NCI-H69 (cell line): ENCODE data around the gene MYRIP.
A peak's percentile ranks its signal among the peaks of the same experiment; 100 is the strongest.
"Not testable (repeated sequence)": the region's sequence is repeated elsewhere in the genome, so short reads cannot be mapped to it uniquely, and the experiment has no call there.

Source experiments
- DNase-seq: peaks from one replicate; lab custom pipeline; 2025; lab: John Stamatoyannopoulos, UW

The MYRIP gene

DNA sequence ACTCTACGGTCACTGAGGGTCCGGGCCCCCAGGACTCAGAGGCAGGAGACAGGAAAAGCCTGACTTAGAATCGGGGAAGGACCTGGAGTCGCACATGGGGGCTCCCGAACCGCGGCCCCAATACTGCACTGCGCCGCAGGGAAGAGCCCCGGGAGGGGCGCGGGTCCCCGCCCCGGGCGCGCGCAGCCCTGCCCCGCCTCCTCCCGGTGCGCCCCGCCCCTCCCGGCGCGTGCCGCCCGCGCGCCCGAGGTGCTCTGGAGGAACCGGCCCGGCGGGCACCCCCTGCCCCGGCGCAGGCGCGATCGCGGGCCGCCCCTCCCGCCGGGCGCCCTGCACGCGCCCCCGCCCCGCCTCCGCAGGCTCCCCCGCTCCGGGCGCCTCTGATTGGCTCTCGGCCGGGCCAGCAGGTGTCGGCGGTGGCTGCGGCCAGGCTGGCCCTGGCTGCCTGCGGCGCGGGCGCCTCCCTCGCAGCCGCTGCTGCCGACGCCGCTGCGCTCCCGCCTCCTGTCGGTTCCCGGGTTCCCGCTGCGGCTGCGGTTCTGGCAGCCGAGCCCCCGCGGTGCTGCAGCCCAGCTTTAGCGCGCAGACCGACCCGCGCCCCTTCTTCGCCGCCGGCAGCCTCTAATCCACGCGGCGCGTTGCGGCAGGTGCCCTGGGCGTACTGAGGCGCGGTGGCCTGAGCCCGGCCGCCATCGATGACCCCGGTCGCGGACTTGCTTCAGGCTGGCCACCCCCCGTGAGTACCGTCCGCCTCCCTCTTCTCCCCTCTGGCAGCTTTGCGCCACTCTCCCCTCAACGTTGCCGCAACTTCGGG is at the start of gene MYRIP:
TSS of gene MYRIP (plus strand) at position 429 of the 814 bp plus-strand sequence. CDS start 91,208 bp downstream, outside the sequence.
- peak; percentile 94 for DNase-seq

DNA sequence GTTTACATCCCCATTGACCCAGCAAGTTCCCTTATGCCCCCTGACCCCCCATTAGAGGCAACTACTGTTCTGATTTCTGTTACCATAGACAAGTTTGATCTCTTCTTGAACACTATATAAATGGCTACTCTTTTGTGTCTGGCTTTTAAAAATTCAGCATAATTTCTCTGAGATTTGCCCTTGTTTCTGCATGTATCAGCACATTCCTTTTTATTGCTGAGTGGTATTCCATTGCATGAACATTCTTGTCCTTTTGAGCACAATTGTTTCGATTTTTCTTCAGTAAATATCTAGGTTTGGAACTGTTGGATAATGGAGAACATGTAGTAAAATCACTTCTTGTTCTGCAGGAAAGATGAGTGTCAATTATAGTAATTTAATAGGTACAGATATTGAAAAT is 49.1 kb upstream of the MYRIP start:
- no peak for DNase-seq

DNA sequence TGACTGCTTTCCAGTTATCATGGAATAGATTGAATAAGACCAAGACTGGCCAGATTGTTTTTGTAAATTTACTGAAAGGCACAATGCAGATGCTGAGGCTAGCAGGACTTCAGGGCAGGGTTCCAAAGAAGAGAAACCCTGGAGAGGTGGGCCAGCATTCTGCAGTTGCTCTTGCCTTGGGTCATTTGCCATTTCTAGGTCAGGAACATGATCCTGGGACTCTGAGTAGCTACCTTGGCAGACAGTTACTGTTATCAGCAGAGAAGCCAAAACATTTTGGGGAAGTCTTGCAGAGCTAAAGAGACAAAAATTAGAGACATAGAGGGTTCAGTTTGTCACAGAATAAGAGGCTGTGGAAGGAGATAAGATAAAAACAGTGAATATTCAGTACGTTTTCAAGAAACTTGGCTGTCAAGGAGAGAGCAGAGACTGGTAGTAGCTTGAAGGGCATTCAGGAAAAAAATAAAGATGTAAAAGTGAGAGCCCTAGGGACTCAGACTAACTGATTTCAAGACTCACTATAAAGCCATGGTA is 46.8 kb upstream of the MYRIP start:
- no peak for DNase-seq

DNA sequence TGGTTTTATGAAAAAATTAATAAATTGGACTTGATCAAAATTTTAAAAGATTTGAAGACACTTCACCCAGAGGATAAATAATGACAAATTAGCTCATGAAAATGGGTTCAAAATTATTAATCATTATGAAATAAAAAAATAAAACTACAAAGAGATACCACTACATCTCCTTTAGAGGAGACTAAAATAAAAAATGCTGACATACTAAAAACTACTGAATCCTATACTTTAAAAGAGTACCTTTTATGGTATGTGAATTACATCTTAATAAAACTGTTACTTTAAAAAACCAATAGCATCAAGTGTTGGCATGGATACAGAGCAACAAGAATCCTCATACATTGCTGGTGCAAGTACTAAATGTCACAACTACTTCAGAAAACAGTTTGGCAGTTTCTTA is 46.0 kb upstream of the MYRIP start:
- DNase-seq, result no peak

DNA sequence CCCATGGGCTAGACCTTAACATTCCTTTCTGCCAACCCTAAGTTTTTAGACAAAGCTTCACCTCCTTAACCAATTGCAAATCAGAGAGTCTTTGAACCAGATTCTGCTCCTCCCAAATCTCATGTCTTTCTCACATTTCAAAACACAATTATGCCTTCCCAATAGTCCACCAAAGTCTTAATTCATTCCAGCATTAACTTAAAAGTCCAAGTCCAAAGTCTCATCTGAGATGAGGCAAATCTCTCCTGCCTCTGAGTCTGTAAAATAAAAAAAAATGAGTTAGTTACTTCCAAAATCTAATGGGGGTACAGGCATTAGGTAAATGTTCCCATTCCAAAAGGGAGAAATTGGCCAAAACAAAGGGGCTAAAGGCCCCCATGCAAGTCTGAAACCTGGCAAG is 43.8 kb upstream of the MYRIP start:
- DNase-seq, result no peak

DNA sequence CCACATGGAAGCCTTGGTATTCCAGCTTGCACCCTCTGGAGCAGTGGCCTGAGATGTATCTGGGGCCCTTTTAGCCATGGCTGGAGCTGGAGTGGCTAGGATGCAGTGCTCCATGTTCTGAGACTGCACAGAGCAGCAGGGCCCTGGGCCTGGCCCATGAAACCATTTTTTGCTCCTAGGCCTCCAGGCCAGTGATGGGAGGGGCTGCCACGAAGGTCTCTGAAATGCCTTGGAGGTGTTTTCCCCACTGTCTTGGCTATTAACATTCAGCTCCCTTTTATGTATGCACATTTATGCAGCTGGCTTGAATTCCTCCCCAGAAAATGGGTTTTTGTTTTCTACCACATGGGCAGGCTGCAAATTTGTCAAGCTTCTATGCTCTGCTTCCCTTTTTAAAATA is 43.0 kb upstream of the MYRIP start:
- DNase-seq, result no peak

DNA sequence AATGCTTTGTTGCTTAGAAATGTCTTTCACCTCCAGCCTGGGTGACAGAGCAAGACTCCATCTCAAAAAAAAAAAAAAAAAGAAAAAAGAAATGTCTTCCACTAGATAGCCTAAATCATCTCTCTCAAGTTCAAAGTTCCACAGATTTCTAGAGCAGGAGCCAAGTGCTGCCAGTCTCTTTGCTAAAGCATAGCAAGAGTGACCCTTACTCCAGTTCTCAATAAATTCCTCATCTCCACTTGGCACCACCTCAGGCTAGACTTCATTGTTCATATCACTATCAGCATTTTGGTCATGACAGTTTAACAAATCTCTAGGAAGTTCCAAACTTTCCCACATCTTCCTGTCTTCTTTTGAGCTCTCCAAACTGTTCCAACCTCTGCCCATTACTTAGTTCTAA is 42.5 kb upstream of the MYRIP start:
- DNase-seq, result not testable (repeated sequence)

DNA sequence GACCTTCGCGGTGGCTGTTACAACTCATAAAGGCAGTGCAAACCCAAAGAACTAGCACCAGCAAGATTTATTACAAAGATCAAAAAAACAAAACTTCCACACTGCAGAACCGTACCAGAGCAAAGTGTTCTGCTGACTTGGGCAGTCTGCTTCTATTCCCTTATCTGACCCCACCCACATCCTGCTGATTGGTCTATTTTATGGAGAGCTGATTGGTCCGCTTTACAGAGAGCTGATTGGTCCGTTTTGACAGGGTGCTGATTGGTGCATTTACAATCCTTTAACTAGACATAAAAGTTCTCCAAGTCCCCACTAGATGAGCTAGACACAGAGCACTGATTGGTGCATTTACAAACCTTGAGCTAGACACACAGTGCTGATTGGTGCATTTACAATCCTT is 31.2 kb upstream of the MYRIP start:
- not testable (repeated sequence) for DNase-seq

DNA sequence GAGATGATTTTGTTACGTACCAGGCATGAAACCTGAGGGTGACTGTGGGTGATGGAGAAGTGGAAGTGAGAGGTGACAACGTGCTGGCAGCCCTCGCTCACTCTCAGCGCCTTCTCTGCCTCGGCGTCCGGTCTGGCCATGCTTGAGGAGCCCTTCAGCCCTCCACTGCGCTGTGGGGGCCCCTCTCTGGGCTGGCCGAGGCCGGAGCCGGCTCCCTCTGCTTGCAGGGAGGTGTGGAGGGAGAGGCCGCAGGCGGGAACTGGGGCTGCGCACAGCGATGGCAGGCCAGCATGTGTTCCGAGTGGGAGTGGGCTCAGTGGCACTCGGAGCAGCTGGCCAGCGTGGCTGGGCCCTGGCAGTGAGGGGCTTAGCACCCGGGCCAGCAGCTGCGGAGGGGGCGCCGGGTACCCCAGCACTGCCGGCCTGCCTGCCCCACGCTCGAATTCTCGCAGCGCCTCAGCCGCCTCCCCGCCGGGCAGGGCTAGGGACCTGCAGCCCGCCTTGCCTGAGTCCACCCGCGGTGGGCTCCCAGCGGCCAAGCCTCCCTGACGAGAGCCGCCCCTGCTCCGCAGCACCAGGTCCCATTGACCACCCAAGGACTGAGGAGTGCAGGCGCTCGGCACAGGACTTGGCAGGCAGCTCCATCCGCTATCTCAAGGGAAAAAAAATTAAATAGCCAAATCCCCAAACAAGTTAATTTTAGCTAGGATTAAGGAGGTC is 29.7 kb upstream of the MYRIP start:
- DNase-seq, result no peak

DNA sequence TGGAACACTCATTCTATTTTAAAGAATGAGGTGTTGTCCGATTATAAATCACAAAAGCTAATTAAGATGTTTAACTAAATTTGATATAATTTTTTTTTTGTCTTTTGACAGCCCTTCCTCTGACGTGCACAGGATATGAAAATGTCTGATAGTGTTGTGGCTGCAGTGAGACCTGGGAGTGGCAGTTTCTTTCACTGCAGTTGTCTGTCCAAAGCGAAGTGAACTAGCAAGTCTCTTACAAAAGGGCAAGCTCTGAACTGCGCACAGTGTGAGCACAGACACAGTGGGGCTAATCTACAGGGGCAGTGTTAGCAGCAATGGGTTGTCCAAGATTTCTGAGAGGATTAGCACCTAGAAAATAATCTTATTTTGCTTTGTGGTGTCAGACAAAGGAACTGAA is 29.1 kb upstream of the MYRIP start:
- DNase-seq, result no peak

DNA sequence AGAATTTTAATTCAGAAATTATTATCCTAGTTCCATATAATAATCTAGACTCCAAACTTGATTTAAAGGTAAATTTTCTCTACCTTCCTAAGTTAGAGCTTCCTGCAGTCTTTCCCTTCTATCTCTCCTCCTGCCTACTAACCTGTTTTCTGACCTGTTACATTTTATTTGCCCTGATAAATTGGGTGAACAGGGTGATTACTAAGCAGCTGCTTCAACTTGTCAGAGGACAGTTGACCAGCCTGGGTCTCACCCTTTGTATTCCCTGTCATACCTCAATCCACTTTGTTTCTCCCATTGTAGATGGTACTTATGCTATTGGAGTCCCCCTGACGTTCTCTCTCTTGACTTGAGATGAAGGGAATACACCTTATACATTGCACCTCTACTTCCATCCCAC is 28.4 kb upstream of the MYRIP start:
- DNase-seq, result no peak

DNA sequence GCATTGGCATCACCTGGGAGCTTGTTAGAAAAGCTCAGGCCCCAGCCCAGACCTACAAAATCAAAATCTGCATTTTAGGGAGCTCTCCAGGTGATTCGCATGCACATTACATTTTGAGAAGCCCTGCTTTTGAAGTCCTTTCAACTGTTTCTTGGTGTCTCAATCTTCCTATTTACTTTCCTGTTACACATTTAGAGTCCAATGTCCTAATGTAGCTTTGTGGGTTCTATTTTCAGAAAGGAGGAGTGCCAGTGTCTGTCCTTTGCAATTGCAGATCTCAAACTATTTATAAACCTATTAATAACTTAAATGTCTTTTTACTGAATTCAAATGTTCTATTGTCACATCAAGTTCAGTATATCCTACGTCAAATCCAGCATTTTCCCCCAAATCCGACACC is 27.8 kb upstream of the MYRIP start:
- DNase-seq, result no peak

DNA sequence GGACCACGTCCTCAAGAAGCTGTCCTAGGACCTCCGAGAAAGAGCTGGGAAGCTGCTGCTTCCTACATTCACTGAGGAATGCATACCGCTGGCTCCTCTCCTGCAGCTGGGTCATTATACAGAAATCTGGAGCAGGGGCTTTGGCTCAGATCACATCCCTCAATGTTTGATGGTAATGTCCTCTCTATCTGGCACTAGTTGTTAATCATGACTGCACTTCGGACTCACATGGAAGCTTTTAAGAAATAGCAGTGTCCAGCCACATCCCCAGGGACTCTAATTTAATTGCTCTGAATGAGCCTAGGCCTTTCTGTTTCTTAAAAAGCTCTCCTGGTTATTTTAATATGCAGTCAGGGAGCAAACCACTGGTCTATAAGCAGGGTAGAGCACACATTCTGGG is 25.7 kb upstream of the MYRIP start:
- peak; percentile 62 for DNase-seq

DNA sequence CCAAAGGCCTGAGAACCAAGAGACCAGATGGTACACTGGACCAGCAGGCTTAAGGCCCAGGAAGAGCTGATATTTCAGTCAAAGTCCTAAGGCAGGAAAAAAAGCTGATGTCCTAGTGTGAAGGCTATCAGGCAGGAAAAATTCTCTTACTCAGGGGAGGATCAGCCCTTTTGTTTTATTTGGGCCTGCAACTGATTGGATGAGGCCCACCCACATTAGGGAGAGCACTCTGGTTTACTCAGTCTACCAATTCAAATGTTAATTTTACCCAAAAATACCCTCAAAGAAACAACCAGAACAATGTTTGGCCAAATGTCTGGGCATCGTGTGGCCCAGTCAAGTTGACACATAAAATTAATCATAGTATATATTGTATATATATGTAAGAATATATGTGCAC is 24.5 kb upstream of the MYRIP start:
- DNase-seq, result no peak

DNA sequence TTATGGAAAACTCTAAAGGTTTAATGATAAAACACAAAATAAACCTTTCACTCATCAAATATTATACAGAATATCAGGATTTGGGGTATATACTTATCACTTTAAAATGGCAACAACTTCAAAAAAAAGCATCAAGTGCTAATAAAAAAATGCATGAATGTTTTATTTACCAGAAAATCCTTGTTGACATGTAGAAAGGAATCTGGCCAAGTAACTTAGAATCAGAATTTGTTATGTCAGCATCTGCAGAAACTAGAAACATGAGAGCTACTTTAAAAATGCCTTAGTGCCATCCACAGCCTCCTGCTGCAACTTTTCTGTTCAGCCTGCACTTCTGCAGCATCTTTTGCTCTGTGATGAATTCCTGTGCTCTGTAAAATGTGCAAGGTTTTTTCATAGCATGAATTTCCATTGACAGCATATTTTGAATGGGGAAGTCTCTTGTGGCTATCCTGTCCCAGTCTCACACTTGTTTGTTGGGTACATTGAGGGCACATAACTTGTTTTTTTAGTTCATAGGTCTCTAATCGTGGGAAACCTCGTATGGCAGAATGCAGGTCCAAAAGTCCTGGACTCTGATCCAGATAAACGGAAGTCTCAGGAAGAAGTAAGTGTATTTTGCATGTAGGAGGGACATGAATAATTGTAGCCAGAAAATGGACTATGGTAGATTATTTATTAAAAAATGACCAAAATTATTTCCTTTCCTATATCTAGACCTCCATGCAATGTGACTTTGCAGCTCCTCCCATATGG is 21.1 kb upstream of the MYRIP start:
- no peak for DNase-seq

DNA sequence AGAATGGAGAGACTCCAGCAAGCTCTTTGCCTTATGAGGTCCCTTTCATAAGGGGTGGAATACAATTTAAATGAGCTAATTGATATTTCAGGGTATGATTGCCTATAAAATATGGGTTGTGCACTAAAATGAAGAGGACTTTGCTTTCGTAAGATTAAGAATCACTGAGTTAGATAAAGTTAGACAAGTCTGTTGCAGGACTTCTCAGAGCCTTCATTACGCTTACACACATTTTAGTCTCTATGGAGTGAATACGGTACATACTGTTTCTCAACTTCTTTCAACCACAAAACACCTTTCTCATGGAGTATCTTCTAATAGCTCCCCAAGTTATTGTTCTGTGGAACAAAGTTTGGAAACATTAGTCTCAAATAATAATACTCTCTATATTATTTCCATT is 17.8 kb upstream of the MYRIP start:
- no peak for DNase-seq

DNA sequence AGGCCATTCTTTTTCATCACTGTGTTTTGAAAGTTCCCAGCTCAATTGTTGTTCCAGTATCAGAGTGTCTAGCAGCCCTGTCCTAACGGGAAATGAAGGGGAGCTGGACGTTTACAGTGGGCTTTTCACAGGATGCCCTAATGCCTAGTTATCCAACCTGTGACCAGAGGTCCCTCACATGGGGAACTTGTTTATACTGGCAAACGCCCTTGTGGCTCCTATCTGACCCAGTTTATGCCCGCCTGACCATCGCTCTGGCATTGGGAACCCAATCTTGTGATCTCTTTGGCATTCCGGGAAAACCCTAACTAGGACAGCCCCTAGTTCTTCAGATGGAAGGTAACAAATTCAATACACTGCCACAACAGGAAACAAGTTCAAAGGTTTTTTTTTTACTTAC is 14.5 kb upstream of the MYRIP start:
- DNase-seq, result no peak

DNA sequence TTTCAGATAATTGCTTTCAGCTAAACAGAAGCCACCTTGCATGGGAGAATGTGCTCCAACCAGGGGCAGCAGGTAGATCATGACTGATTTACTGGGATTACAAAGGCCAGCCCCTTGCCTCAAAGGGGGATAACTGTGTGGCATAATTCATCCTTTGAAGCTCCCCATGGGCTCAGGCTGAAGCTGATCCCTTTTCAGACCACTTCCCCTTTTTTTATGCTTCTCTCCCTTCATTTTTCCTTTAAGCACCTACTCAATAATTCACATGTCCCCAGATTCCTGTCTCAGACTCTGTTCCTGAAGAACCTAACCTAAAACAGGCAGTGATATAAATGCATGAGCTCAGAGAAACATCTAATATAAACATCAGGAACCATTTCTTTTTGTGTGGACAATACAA is 8.2 kb upstream of the MYRIP start:
- DNase-seq, result peak; percentile 40

DNA sequence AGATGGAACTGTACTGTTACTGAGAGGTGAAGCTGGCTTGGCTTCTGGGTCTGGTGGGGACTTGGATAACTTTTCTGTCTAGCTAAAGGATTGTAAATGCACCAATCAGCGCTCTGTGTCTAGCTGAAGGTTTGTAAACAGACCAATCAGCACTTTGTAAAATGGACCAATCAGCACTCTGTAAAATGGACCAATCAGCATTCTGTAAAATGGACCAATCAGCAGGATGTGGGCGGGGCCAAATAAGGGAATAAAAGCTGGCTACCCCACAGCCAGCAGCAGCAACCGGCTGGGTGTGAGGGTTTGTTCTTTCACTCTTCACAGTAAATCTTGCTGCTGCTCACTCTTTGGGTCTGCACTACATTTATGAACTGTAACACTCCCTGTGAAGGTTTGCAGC is 6.9 kb upstream of the MYRIP start:
- DNase-seq, result not testable (repeated sequence)

DNA sequence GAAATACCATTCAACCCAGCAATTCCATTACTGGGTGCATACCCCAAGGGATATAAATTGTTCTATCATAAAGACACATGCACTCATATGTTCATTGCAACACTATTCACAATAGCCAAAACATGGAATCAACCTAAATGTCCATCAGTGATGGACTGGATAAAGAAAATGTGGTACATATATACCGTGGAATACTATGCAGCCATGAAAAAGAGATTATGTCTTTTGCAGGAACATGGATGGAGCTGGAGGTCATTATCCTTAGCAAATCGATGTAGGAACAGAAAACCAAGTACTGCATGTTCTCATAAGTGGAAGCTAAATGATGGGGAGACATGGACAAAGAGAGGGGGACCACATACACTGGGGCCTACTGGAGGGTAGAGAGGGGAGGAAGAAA is 5.5 kb upstream of the MYRIP start:
- DNase-seq, result no peak

DNA sequence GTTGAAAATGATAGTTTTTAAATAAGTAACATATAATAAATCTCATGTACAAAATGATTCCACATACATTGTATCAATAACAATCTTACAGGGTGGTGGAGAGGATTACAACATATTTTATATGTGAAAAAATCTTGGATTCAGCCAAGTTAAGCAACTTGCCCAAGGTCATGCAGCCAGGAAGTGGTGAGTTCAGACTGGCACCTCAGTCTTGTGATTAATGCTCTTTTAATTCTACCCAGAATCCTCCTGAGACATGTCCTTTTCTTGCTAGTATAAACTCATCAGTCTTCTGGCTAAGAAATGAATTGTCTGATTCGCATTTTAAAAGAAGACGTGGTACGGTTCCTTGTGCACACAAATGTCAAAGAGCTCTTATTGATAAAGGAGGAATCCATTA is 4.5 kb upstream of the MYRIP start:
- DNase-seq, result no peak

DNA sequence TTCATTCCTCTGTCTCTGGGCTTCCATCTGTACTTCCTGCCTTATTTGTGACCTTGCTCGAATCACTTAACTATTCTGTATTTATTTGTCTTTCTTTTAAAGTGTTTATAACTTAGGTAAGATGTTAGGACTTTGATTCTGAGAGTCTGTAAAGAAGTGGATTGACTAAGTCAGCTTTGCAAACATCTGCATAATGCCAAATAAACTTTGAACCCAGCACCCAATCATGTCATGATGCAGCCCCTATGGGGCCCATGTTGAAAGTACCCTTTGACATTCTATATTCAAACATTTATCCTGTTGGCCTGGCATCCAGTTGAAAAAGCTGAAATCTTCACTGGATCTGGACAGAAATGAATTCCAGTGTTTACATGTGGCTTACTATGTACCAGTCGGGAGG is 3.8 kb upstream of the MYRIP start:
- no peak for DNase-seq

DNA sequence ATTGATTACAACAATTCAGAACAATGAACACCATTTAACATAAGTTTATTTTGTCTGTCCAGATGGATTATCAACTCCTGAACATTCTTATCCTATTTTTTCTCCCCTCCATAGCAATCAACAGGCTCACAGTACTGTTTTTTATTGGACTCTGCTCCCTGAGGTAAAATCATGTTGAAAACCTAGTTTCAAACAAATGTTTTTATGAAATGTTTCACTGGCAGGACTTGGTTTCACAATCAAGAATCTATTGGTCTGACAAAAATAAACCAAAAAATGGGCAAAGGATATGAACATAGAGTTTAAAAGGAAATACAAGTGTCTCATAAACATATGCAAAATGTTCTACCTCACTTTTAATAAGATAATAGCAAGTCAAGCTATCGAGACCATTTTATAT is 2.6 kb upstream of the MYRIP start:
- no peak for DNase-seq
